Ascending aorta (tissue), 2 donors: ENCODE data around the gene PLD6. TPM values are rescaled to one million over a fixed set of nuclear protein-coding genes. Genes with fewer than 3 reads are reported as not detected.
A peak's percentile ranks its signal among the peaks of the same experiment; 100 is the strongest.
"Not testable (repeated sequence)": the region's sequence is repeated elsewhere in the genome, so short reads cannot be mapped to it uniquely, and the experiment has no call there.

Source experiments
- DNase-seq, 2 donors: peaks; one replicate each; pipeline ENCODE4 v3.0.0-alpha.2; 2019; ENCODE audit warnings: low spot score in 2 of 2
- H3K27ac ChIP-seq, 2 donors: fragments of 200-600 bp; sonication (generic); one replicate each; pipeline ENCODE4 v1.5.1; 2016 to 2017; ENCODE audit warnings: mild to moderate bottlenecking in 1 of 2
- H3K27me3 ChIP-seq: fragments of 200-600 bp; sonication (generic); one replicate; pipeline ENCODE4 v1.5.1; 2017
- H3K36me3 ChIP-seq, 2 donors: fragments of 200-600 bp; sonication (generic); one replicate each; pipeline ENCODE4 v1.5.1; 2016
- H3K4me1 ChIP-seq, 2 donors: fragments of 200-600 bp; sonication (generic); one replicate each; pipeline ENCODE4 v1.5.1; 2016 to 2017; ENCODE audit warnings: mild to moderate bottlenecking in 1 of 2
- H3K4me3 ChIP-seq, 2 donors: fragments of 200-600 bp; sonication (generic); one replicate each; pipeline ENCODE4 v1.5.1; 2016 to 2017; ENCODE audit warnings: mild to moderate bottlenecking in 1 of 2
- H3K9me3 ChIP-seq, 2 donors: fragments of 200-600 bp; sonication (generic); one replicate each; pipeline ENCODE4 v1.5.1; 2016
- intact Hi-C: fragments of 100-400 bp; cut with DNase I; formaldehyde crosslinking; loops from one replicate; pipeline ENCODE4 v1.15.1; 2023
- total RNA-seq: library from RNA; depleted of rRNA; stranded (reverse); fragments of >200 nt; gene quantifications from one replicate; pipeline ENCODE4 v1.1.0, GENCODE V29; 2016
- TF ChIP-seq, protein P1 (sequence below), 3 experiments: fragments of 200-600 bp in 2 of 3; fragments of 450-650 bp in 1 of 3; sonication (generic) in 2 of 3; IDR thresholded peaks; one replicate each; pipeline ENCODE4 v1.5.1; 2016 to 2019; ENCODE audit warnings: antibody characterized with exemption in 3 of 3, mild to moderate bottlenecking in 1 of 3, moderate library complexity in 1 of 3

PLD6 gene, protein sequence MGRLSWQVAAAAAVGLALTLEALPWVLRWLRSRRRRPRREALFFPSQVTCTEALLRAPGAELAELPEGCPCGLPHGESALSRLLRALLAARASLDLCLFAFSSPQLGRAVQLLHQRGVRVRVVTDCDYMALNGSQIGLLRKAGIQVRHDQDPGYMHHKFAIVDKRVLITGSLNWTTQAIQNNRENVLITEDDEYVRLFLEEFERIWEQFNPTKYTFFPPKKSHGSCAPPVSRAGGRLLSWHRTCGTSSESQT
- 0.32 TPM for total RNA-seq

DNA sequence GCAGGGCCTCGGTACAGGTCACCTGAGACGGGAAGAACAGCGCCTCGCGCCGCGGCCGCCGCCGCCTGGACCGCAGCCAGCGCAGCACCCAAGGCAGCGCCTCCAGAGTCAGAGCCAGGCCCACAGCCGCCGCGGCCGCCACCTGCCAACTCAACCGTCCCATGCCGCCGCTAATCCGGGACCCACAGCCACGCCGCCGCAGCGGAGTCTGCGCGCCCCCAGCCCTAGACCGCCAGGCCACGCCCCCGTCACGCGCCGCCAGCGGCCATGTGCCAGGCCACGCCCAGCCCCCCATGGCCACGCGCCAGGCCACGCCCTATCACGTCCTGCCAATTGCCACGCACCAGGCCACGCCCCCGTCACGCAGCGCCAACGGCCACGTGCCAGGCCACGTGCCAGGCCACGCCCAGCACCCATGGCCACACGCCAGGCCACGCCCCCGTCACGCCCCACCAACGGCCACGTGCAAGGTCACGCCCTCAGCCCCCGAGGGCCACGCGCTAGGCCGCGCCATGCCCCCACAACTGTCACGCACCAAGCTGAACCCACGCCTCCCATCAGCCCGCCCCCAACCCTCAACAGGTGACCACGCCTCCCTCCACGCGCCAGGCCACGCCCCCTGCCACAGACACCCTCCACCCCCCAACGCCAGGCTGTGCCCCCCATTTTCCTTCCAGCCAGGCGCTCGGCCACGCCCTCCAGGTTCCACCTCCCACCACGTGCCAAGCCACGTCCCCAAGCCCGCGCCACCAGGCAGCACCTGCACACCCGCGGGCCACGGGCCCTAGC lies at the start of gene PLD6:
PLD6 (minus strand) TSS at position 210 of the 789 bp plus-strand sequence; CDS start at position 163, 47 bp downstream.
- no peaks in the 10 kb centered on the region for H3K27me3 ChIP-seq
- intact Hi-C loops = loop anchor here (2.0 to 10.0 kb wide), 3 partner anchors 54 to 202 kb away; partner anchors contain the start of gene MPRIP
- H3K36me3 ChIP-seq = peaks cover 3 to 4% of the 10 kb centered on the region in 2 donors
- H3K27ac ChIP-seq = peak within 1 kb of the TSS; percentile 89 to 90
- DNase-seq = peak; percentile 44 to 85
- peaks cover 13 to 36% of the 10 kb centered on the region in 2 donors for H3K4me1 ChIP-seq
- TF ChIP-seq, protein P1, sequence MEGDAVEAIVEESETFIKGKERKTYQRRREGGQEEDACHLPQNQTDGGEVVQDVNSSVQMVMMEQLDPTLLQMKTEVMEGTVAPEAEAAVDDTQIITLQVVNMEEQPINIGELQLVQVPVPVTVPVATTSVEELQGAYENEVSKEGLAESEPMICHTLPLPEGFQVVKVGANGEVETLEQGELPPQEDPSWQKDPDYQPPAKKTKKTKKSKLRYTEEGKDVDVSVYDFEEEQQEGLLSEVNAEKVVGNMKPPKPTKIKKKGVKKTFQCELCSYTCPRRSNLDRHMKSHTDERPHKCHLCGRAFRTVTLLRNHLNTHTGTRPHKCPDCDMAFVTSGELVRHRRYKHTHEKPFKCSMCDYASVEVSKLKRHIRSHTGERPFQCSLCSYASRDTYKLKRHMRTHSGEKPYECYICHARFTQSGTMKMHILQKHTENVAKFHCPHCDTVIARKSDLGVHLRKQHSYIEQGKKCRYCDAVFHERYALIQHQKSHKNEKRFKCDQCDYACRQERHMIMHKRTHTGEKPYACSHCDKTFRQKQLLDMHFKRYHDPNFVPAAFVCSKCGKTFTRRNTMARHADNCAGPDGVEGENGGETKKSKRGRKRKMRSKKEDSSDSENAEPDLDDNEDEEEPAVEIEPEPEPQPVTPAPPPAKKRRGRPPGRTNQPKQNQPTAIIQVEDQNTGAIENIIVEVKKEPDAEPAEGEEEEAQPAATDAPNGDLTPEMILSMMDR (IDR thresholded peaks at IDR 0.05) = no peak
- H3K4me3 ChIP-seq = peak within 1 kb of the TSS; percentile 62 to 81
- no peaks in the 10 kb centered on the region for H3K9me3 ChIP-seq

DNA sequence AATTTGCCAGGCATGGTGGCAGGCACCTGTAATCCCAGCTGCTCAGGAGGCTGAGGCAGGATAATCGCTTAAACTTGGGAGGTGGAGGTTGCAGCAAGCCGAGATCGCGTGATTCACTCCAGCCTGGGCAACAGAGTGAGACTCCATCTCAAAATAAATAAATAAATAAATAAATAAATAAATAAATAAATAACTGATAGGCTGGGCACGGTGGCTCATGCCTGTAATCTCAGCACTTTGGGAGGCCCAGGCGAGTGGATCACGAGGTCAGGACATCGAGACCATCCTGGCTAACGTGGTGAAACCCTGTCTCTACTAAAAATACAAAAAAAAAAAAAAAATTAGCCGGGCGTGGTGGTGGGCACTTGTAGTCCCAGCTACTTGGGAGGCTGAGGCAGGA lies 49.6 kb upstream of the PLD6 start:
- H3K36me3 ChIP-seq = peaks cover 73 to 89% of the 10 kb centered on the region in 2 donors
- peak in 1 of 2 donors; percentile 19 for DNase-seq
- H3K27ac ChIP-seq, H3K9me3 ChIP-seq, intact Hi-C loops, H3K4me1 ChIP-seq, H3K4me3 ChIP-seq, H3K27me3 ChIP-seq: not testable (repeated sequence)

DNA sequence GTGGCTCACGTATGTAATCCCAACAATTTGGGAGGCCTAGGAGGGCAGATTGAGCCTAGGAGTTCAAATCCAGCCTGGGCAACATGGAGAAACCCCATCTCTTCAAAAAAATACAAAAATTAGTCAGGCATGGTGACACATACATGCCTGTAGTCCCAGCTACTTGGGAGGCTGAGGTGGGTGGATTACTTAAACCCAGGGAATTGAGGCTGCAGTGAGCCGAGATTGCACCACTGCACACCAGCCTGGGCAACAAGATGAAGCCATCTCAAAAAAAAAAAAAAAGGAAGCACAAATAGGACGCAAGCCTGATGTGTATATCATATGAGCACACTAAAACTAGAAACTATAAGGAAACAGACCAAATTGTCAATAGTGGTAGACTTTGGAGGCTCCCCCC lies 47.9 kb upstream of the PLD6 start:
- TF ChIP-seq, protein P1 (IDR thresholded peaks at IDR 0.05) = no peak
- H3K27ac ChIP-seq = no peak overlapping the region
- intact Hi-C loops = no loop called here
- no peaks in the 10 kb centered on the region for H3K4me1 ChIP-seq
- peaks cover 62 to 85% of the 10 kb centered on the region in 2 donors for H3K36me3 ChIP-seq
- no peak overlapping the region for H3K4me3 ChIP-seq
- DNase-seq = no peak
- no peaks in the 10 kb centered on the region for H3K9me3 ChIP-seq
- no peaks in the 10 kb centered on the region for H3K27me3 ChIP-seq

DNA sequence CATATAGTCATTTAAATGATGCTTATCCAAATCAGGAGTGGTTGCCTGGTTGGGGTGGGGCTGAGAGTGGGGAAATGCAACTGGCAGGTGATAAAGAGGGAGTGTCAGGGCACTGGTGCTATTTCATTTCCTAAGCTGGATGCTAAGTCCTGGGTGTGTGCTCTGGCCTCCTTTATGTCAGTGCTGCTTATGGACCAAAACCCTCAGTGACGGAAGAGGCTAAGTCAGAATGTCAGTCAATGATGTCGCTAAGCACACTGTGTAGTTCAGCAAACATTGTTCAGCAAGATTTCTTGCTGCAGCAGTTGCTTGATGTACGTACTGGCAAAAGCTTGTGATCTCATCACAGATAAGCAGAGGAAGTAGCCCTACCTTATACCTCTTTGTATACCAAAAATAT lies 47.3 kb upstream of the PLD6 start:
- Histone ChIP-seq H3K27me3 (no peaks in the 10 kb centered on the region), H3K4me1 (no peaks in the 10 kb centered on the region), H3K36me3 (peaks cover 64 to 85% of the 10 kb centered on the region in 2 donors), H3K27ac (no peak overlapping the region), H3K4me3 (no peak overlapping the region), H3K9me3 (no peaks in the 10 kb centered on the region)
- intact Hi-C loops = no loop called here
- TF ChIP-seq, protein P1 (IDR thresholded peaks at IDR 0.05) = no peak
- DNase-seq = peak in 1 of 2 donors; percentile 8

DNA sequence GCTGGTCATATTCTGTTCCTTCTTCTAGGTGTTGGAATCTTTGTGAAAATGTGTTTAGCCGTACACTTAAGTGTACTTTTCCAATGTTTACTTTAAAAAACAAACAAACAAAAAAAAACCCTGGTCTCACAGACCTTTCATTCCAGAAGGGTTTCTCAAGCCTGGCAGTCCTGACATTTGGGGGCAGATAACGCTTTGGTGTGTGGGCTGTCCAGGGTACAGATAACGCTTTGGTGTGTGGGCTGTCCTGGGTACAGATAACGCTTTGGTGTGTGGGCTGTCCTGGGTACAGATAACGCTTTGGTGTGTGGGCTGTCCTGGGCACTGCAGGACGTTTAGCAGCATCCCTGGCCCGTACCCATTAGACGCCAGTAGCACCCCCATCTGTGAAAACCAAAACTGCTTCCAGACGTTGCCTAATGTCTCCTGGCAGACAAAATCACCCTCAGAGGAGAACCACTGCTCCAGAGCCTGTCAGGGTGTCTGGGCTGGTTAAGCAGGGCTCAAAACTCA lies 46.1 kb upstream of the PLD6 start:
- Histone ChIP-seq H3K4me3 (no peak overlapping the region), H3K9me3 (no peaks in the 10 kb centered on the region), H3K27ac (no peak overlapping the region), H3K4me1 (no peaks in the 10 kb centered on the region), H3K36me3 (peaks cover 64 to 88% of the 10 kb centered on the region in 2 donors), H3K27me3 (no peaks in the 10 kb centered on the region)
- TF ChIP-seq, protein P1 (IDR thresholded peaks at IDR 0.05) = no peak
- peak in 1 of 2 donors; percentile 30 for DNase-seq
- intact Hi-C loops = no loop called here

DNA sequence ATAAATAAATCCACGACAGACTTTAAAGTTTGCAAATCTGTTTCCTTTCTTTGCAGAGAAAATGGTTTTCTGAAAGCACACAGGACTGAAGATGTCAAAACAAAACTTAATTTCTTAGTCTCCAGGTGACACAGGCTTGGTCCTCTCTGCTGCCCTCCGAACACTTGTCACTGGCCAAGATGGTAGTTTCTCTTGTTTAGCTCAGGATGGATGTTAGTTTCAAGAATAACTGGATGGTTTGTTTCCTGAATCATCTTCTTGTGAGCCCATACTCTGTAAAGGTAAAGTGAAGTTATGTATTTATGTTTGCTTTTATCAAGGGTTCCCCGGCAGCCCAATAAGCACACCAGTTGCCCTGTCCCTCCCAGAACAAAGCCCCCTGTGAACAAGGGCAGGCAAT lies 40.7 kb upstream of the PLD6 start:
- H3K27ac ChIP-seq = no peak overlapping the region
- H3K9me3 ChIP-seq = no peaks in the 10 kb centered on the region
- no peak for DNase-seq
- TF ChIP-seq, protein P1 (IDR thresholded peaks at IDR 0.05) = no peak
- H3K27me3 ChIP-seq = no peaks in the 10 kb centered on the region
- no peak overlapping the region for H3K4me3 ChIP-seq
- H3K36me3 ChIP-seq = peaks cover 32 to 56% of the 10 kb centered on the region in 2 donors
- intact Hi-C loops = no loop called here
- H3K4me1 ChIP-seq = no peaks in the 10 kb centered on the region
